ENCODE data around the gene RASSF3.

Gene RASSF3

DNA sequence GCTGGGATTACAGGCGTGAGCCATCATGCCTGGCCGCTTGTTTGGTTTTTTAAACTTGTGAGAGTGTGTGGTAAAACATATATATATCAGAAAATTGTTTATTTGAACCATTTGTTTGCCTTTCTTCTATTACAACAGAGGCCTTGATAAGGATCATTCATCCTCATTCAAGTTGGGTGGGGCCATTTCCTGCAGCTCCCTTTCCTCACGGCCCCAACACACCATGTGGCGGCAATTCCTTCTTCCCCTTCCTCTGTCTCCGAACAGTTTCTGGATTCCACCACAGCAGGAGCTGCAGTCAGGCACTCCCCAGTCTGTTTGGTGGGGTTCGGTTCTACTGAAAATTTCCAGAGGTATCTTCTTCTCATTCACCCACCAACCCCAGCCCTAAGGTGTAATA lies 42.0 kb upstream of the RASSF3 start:
- H3K27me3 ChIP-seq = no peaks in the 10 kb centered on the region
- no peaks in the 10 kb centered on the region for H3K9me3 ChIP-seq
- TF ChIP-seq, protein P1, sequence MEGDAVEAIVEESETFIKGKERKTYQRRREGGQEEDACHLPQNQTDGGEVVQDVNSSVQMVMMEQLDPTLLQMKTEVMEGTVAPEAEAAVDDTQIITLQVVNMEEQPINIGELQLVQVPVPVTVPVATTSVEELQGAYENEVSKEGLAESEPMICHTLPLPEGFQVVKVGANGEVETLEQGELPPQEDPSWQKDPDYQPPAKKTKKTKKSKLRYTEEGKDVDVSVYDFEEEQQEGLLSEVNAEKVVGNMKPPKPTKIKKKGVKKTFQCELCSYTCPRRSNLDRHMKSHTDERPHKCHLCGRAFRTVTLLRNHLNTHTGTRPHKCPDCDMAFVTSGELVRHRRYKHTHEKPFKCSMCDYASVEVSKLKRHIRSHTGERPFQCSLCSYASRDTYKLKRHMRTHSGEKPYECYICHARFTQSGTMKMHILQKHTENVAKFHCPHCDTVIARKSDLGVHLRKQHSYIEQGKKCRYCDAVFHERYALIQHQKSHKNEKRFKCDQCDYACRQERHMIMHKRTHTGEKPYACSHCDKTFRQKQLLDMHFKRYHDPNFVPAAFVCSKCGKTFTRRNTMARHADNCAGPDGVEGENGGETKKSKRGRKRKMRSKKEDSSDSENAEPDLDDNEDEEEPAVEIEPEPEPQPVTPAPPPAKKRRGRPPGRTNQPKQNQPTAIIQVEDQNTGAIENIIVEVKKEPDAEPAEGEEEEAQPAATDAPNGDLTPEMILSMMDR (IDR thresholded peaks at IDR 0.05; ENCODE audit: low read depth, low read length) = no peak
- no peaks in the 10 kb centered on the region for H3K4me1 ChIP-seq
- H3K4me3 ChIP-seq (ENCODE audit: low read depth, low read length) = no peak overlapping the region
- no peak for DNase-seq
- no peaks in the 10 kb centered on the region for H3K36me3 ChIP-seq

DNA sequence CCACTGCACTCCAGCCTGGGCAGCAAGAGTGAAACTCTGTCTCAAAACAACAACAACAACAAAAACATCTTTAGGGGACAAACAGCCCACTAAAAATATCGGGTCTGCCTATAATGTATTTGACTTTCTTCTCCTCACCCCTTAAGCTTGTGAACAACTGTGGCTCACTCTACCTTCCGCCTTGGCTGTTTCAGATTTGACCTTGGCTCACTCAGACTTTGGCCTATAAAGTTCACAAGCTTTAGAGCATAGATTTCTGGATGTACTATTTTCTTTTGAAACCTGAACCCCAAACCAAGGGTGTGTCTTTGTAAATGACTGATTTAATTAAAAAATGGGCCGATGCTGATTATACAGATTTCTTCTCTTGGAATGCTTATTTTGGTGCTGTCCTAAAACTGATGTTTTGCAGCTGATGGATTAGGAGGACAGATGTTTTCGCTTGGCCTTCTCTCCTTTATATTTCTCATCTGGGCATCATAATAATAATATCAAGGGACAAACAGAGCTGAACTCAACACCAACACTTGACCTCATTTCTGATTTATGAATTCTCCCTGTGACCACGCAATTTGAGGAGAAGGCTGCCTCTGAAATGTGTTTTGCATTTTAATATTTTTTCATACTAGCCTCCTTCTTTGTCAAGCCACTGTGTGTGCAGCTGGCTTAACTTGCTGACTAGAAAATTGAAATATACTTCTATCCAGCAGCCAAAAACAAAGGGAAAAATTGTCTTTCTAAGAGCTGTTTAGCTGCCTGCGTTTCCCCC lies 40.2 kb upstream of the RASSF3 start:
- Histone ChIP-seq H3K4me1 (no peaks in the 10 kb centered on the region), H3K27me3 (no peaks in the 10 kb centered on the region), H3K36me3 (no peaks in the 10 kb centered on the region), H3K4me3 (ENCODE audit: low read depth, low read length) (no peak overlapping the region), H3K9me3 (peaks cover 4% of the 10 kb centered on the region; the same call in 1 of the 2 replicates)
- no peak for DNase-seq
- TF ChIP-seq, protein P1 (IDR thresholded peaks at IDR 0.05; ENCODE audit: low read depth, low read length) = no peak

DNA sequence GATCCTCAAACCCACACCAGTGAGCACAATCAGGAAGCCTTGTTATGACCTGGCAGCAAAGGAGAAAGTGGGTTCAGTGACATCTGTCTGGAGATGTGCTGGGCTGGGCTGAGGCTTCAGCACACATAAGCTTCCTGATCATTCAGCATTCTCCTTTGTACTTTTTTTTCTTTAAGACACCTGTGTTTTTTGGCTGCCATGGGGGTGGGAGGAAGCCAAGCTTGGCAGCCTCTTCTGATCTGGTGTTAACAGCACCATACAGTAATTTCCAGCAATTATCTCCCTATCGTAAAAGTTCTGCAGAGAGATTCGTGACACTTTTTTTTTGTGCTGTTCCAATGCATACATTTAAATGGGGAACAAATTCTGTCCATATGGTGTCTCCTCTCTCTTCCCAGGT lies 38.9 kb upstream of the RASSF3 start:
- DNase-seq = no peak

DNA sequence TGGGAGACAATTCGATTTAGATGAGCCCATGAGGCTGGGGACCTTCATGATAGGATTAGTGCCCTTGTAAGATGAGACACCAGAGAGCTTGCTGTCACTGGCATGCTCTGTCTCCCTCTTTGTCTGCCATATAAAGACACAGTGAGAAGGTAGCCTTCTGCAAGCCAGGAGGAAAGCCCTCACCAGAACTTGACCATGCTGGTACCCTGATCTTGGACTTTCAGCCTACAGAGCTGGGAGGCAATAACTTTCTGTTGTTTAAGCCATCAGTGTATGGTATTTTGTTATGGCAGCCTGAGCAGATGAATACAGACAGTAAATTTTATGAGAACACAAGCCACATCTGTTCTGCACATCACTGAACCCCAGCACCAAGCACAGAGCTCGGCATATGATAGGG lies 38.1 kb upstream of the RASSF3 start:
- Histone ChIP-seq H3K27me3 (no peaks in the 10 kb centered on the region), H3K4me1 (no peaks in the 10 kb centered on the region), H3K4me3 (ENCODE audit: low read depth, low read length) (no peak overlapping the region), H3K36me3 (no peaks in the 10 kb centered on the region), H3K9me3 (peaks cover 4% of the 10 kb centered on the region; the same call in 1 of the 2 replicates)
- DNase-seq = no peak
- TF ChIP-seq, protein P1 (IDR thresholded peaks at IDR 0.05; ENCODE audit: low read depth, low read length) = no peak

More for the DNA sequence above, 38.9 kb upstream of the RASSF3 start:
- no peaks in the 10 kb centered on the region for H3K27me3 ChIP-seq
- no peaks in the 10 kb centered on the region for H3K36me3 ChIP-seq
- TF ChIP-seq, protein P1 (IDR thresholded peaks at IDR 0.05; ENCODE audit: low read depth, low read length) = no peak
- no peaks in the 10 kb centered on the region for H3K4me1 ChIP-seq
- peaks cover 4% of the 10 kb centered on the region; the same call in 1 of the 2 replicates for H3K9me3 ChIP-seq
- H3K4me3 ChIP-seq (ENCODE audit: low read depth, low read length) = no peak overlapping the region

DNA sequence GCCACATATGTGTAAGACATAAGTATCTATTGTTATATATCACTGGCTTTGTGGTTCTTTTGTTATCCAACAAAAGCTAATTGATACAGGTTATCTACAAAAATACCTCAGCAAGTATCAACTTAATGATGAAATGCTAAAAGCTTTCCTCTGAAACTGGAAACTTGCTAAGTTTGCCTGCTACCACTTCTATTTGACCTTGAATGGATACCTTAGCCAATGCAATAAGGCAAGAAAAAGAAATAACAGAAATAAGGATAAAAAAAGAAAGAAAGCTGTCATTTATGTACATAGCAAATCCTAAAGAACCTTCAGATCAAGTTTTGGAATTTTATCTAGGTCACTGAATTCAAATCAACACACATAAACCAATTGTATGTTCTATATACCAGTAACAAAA lies 35.5 kb upstream of the RASSF3 start:
- H3K27me3 ChIP-seq = no peaks in the 10 kb centered on the region

DNA sequence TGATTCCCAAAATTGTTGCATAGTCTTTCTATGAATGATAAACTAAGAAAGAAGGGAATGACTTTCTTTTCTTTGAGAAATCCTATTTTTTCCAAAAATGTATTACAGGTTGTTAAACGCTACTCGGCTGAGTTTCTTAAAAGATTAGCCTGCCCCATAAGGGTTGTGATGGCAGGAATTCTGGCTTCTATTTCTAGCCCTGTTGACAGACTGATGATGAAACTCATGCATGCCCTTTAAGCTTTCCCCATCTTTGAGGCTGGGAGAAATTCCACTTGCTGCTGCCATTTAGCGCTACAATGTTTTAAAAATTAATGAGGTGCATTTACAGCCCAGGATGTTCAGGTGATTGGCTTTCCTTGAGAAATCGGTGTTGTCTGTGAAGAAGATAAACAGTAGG lies 33.2 kb upstream of the RASSF3 start:
- no peaks in the 10 kb centered on the region for H3K4me1 ChIP-seq
- no peaks in the 10 kb centered on the region for H3K36me3 ChIP-seq
- no peaks in the 10 kb centered on the region for H3K27me3 ChIP-seq
- TF ChIP-seq, protein P1 (IDR thresholded peaks at IDR 0.05; ENCODE audit: low read depth, low read length) = no peak
- no peak overlapping the region for H3K4me3 ChIP-seq (ENCODE audit: low read depth, low read length)
- no peak for DNase-seq
- H3K9me3 ChIP-seq = peaks cover 4% of the 10 kb centered on the region; the same call in 1 of the 2 replicates

More for the DNA sequence above, 35.5 kb upstream of the RASSF3 start:
- Histone ChIP-seq H3K4me1 (no peaks in the 10 kb centered on the region), H3K9me3 (peaks cover 4% of the 10 kb centered on the region; the same call in 1 of the 2 replicates), H3K4me3 (ENCODE audit: low read depth, low read length) (no peak overlapping the region), H3K36me3 (no peaks in the 10 kb centered on the region)
- no peak for DNase-seq
- TF ChIP-seq, protein P1 (IDR thresholded peaks at IDR 0.05; ENCODE audit: low read depth, low read length) = no peak

All from BE2C (cell line).